ENCODE measurements around the gene USP54. TPM values are rescaled to one million over a fixed set of nuclear protein-coding genes. Genes with fewer than 3 reads are reported as not detected.

Gene USP54
- total and polyA plus RNA-seq, 2 donors (not counting 3 experiments of a cell fraction or from before 2014, with no cell fraction given), result 9.3 to 14.2 TPM

DNA sequence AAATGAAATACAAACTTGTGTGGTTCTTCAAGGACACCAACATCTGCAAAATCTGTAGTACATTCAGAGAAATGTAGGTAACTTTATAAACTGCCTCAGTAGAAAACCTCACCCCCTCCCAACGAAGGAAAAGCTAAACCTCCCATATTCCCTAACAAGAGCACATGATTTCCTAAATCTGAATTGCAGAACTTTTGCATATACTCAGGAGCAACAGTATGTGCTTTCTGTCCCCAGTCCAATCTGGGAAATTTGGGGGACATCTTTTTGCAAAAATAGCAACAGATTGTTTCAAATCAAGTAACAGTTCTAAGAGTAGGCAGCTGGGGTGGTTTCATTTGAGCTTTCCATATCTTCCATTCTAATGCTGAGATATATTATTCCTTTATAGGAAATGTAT, 142.0 kb downstream of the USP54 start:
- DNase-seq (ENCODE audit: low read depth, low spot score), result no peak
- Histone ChIP-seq H3K4me2 (ENCODE audit: insufficient read depth, low read length) (no peak overlapping the region), H3K36me3 (ENCODE audit: control insufficient read depth in 2 of 2, extremely low read depth in 1 of 2, insufficient read depth in 2 of 2, low read length in 2 of 2) (peaks cover 1 to 2% of the 10 kb centered on the region in 2 experiments), H3K4me1 (ENCODE audit: control insufficient read depth, extremely low read depth, insufficient read depth, low read length) (no peaks in the 10 kb centered on the region), H3K27me3 (ENCODE audit: control insufficient read depth in 2 of 2, insufficient read depth in 2 of 2, low read length in 2 of 2) (no peaks in the 10 kb centered on the region), H4K20me1 (replicated peaks; ENCODE audit: control insufficient read depth, extremely low read depth, insufficient read depth, low read length) (no peaks in the 10 kb centered on the region), H2AFZ (ENCODE audit: low read depth, low read length) (no peak overlapping the region), H3K9me3 (replicated peaks; ENCODE audit: control insufficient read depth, insufficient read depth, low read length) (no peaks in the 10 kb centered on the region), H3K27ac (ENCODE audit: insufficient read depth, low read depth, low read length) (no peak overlapping the region), H3K79me2 (ENCODE audit: control insufficient read depth, insufficient read depth, low read length) (no peaks in the 10 kb centered on the region), H3K9me1 (replicated peaks; ENCODE audit: control insufficient read depth, extremely low read depth, insufficient read depth, low read length) (no peaks in the 10 kb centered on the region), H3K9ac (replicated peaks; ENCODE audit: extremely low read depth, insufficient read depth, low read length) (no peak overlapping the region), H3K4me3 (replicated peaks in 1 of 3; ENCODE audit: insufficient read depth in 1 of 3, low read depth in 1 of 3, low read length in 3 of 3) (no peak overlapping the region)
- intact Hi-C loops (cut with micrococcal nuclease) (no loop called here), dilution Hi-C loops (cut with MboI; ENCODE audit: extremely low pct_ligation_motif_present, low sequenced_read_pairs) (no loop called here)
- TF ChIP-seq POLR2A (IDR thresholded peaks at IDR 0.05; ENCODE audit: low read depth, low read length), result no peak
- TF ChIP-seq, protein P1, sequence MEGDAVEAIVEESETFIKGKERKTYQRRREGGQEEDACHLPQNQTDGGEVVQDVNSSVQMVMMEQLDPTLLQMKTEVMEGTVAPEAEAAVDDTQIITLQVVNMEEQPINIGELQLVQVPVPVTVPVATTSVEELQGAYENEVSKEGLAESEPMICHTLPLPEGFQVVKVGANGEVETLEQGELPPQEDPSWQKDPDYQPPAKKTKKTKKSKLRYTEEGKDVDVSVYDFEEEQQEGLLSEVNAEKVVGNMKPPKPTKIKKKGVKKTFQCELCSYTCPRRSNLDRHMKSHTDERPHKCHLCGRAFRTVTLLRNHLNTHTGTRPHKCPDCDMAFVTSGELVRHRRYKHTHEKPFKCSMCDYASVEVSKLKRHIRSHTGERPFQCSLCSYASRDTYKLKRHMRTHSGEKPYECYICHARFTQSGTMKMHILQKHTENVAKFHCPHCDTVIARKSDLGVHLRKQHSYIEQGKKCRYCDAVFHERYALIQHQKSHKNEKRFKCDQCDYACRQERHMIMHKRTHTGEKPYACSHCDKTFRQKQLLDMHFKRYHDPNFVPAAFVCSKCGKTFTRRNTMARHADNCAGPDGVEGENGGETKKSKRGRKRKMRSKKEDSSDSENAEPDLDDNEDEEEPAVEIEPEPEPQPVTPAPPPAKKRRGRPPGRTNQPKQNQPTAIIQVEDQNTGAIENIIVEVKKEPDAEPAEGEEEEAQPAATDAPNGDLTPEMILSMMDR (IDR thresholded peaks at IDR 0.05; ENCODE audit: extremely low read depth in 1 of 2, insufficient read depth in 1 of 2, low read depth in 1 of 2, low read length in 2 of 2), result no peak
- TF ChIP-seq, protein P2, sequence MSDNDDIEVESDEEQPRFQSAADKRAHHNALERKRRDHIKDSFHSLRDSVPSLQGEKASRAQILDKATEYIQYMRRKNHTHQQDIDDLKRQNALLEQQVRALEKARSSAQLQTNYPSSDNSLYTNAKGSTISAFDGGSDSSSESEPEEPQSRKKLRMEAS (IDR thresholded peaks at IDR 0.05; ENCODE audit: insufficient read depth, insufficient read length), result no peak
- TF ChIP-seq JUN (IDR thresholded peaks at IDR 0.05; ENCODE audit: borderline replicate concordance, insufficient read depth, insufficient read length, low read depth), result no peak
- no TSS peak for BruUV-seq (replicated peaks)
- POLR2A ChIA-PET, result no interaction called here
- CTCF ChIA-PET, result no interaction called here
- no peak for FAIRE-seq

DNA sequence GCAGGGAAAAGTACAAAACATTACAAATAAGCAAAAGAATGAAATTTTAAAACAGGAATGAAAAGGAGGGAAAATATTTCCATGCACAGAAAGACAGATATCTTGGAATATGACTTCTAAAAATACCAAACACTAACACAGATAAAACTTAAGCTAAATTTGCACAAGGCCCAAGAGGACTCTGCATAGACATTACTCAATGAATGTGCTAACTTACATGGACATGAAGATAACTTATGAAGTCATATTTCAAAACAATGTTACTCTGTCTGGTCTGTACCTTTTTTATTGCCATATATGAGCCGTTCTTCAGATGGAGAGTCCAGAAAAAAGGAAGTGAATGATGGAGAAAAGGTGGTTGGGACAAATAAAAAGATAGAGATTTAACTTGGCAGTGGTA, 142.8 kb downstream of the USP54 start:
- intact Hi-C loops (cut with micrococcal nuclease), result no loop called here
- TF ChIP-seq, protein P2 (IDR thresholded peaks at IDR 0.05; ENCODE audit: insufficient read depth, insufficient read length), result no peak
- TF ChIP-seq GATA2 (IDR thresholded peaks at IDR 0.05; ENCODE audit: insufficient read depth, insufficient read length, low read depth, low read length) (no peak), FOS (IDR thresholded peaks at IDR 0.05; ENCODE audit: borderline replicate concordance, insufficient read depth, low read length) (no peak), MYC (IDR thresholded peaks at IDR 0.05; ENCODE audit: low read depth, low read length) (no peak), POLR2A (IDR thresholded peaks at IDR 0.05; ENCODE audit: low read depth, low read length) (no peak), JUN (IDR thresholded peaks at IDR 0.05; ENCODE audit: borderline replicate concordance, insufficient read depth, insufficient read length, low read depth) (no peak), POLR2AphosphoS5 (IDR thresholded peaks at IDR 0.05; ENCODE audit: insufficient read depth, low read depth, low read length) (no peak), EZH2 (IDR thresholded peaks at IDR 0.05; ENCODE audit: borderline replicate concordance, low read depth, low read length, severe bottlenecking) (no peak)
- TF ChIP-seq, protein P1 (IDR thresholded peaks at IDR 0.05; ENCODE audit: extremely low read depth in 1 of 2, insufficient read depth in 1 of 2, low read depth in 1 of 2, low read length in 2 of 2), result no peak

More for the DNA sequence above, 142.8 kb downstream of the USP54 start:
- Histone ChIP-seq H3K9me3 (replicated peaks; ENCODE audit: control insufficient read depth, insufficient read depth, low read length) (no peaks in the 10 kb centered on the region), H3K4me3 (replicated peaks in 1 of 3; ENCODE audit: insufficient read depth in 1 of 3, low read depth in 1 of 3, low read length in 3 of 3) (no peak overlapping the region), H3K27ac (ENCODE audit: insufficient read depth, low read depth, low read length) (no peak overlapping the region), H3K36me3 (ENCODE audit: control insufficient read depth in 2 of 2, extremely low read depth in 1 of 2, insufficient read depth in 2 of 2, low read length in 2 of 2) (peaks cover 0 to 1% of the 10 kb centered on the region in 2 experiments), H3K79me2 (ENCODE audit: control insufficient read depth, insufficient read depth, low read length) (no peaks in the 10 kb centered on the region), H3K27me3 (ENCODE audit: control insufficient read depth in 2 of 2, insufficient read depth in 2 of 2, low read length in 2 of 2) (no peaks in the 10 kb centered on the region), H3K4me1 (ENCODE audit: control insufficient read depth, extremely low read depth, insufficient read depth, low read length) (no peaks in the 10 kb centered on the region), H2AFZ (ENCODE audit: low read depth, low read length) (no peak overlapping the region), H3K4me2 (ENCODE audit: insufficient read depth, low read length) (no peak overlapping the region), H3K9me1 (replicated peaks; ENCODE audit: control insufficient read depth, extremely low read depth, insufficient read depth, low read length) (no peaks in the 10 kb centered on the region), H4K20me1 (replicated peaks; ENCODE audit: control insufficient read depth, extremely low read depth, insufficient read depth, low read length) (no peaks in the 10 kb centered on the region), H3K9ac (replicated peaks; ENCODE audit: extremely low read depth, insufficient read depth, low read length) (no peak overlapping the region)
- dilution Hi-C loops (cut with MboI; ENCODE audit: extremely low pct_ligation_motif_present, low sequenced_read_pairs), result no loop called here
- FAIRE-seq (no peak), DNase-seq (ENCODE audit: low read depth, low spot score) (no peak)
- ChIA-PET POLR2A (no interaction called here), CTCF (no interaction called here)
- BruUV-seq (replicated peaks), result no TSS peak

All from endothelial cell of umbilical vein (primary cell).